Ovary (tissue), 9 donors: ENCODE measurements around the gene ACO2. TPM values are rescaled to one million over a fixed set of nuclear protein-coding genes. Genes with fewer than 3 reads are reported as not detected.

Experiments
- DNase-seq, 5 donors: peaks; one replicate each; pipeline ENCODE4 v3.0.0-alpha.2; 2019 to 2020
- H3K27ac ChIP-seq, 2 donors: fragments of 200-600 bp; one replicate each; pipeline versions ENCODE4 v1.5.1 to v1.8.0; 2019 to 2022
- H3K27me3 ChIP-seq: fragments of 200-600 bp; one replicate; pipeline ENCODE4 v1.8.0; 2022
- H3K36me3 ChIP-seq: fragments of 200-600 bp; sonication (generic); one replicate; pipeline ENCODE4 v1.5.1; 2019
- H3K4me1 ChIP-seq: one replicate; pipeline ENCODE4 v1.8.1; 2013; ENCODE audit warnings: mild to moderate bottlenecking, moderate library complexity; ENCODE audit not compliant: insufficient read depth
- H3K4me3 ChIP-seq: fragments of 200-600 bp; sonication (generic); one replicate; pipeline ENCODE4 v1.5.1; 2017
- H3K9me3 ChIP-seq, 2 donors: fragments of 200-600 bp in 1 of 2; sonication (generic) in 1 of 2; one replicate each; pipeline versions ENCODE4 v1.5.1 to v1.8.1; 2013 to 2019; ENCODE audit warnings: mild to moderate bottlenecking in 1 of 2, moderate library complexity in 1 of 2
- EP300 ChIP-seq: sonication (generic); formaldehyde crosslinking; IDR thresholded peaks from one replicate; pipeline ENCODE4 v1.6.1; 2017; ENCODE audit warnings: antibody characterized with exemption
- POLR2A ChIP-seq: fragments of 450-650 bp; IDR thresholded peaks from one replicate; pipeline ENCODE4 v1.6.1; 2017; ENCODE audit warnings: antibody characterized with exemption, mild to moderate bottlenecking, moderate library complexity
- WGBS, 3 donors: extraction: QIAGEN DNeasy Blood & Tissue Kit in 1 of 3; methylation state at CpG; one replicate each; pipeline versions ENCODE4 v1.1.5 to v1.1.7; 2013 to 2017; 5-methylcytosine and 5-hydroxymethylcytosine counted together
- intact Hi-C, 4 donors: fragments of 100-400 bp; cut with DNase I; formaldehyde crosslinking; loops; one replicate each; pipeline versions ENCODE4 v1.11.0 to v1.15.1; 2022 to 2023
- polyA plus RNA-seq, 2 donors: library from polyadenylated mRNA; stranded (reverse); fragments of 200-250 nt in 1 of 2; fragments of 350-450 nt in 1 of 2; fragmentation: Illumina TruSeq in 1 of 2; extraction: RNeasy Lipid Tissue Mini Kit (QIAGEN cat#74804) in 1 of 2; gene quantifications; one replicate each; pipeline ENCODE4 v1.2.3, GENCODE V29; 2013 to 2014
- total RNA-seq, 7 donors: library from RNA; depleted of rRNA in 2 of 7; stranded (reverse); fragments of >200 nt in 2 of 7; fragmentation: NEBNext Ultra II Directional in 3 of 7; extraction: Animal tissue kit (Norgen Biotek cat#: 25700) in 3 of 7; gene quantifications; one replicate each; pipeline versions ENCODE4 v1.1.0 to v1.2.4, GENCODE V29; 2016 to 2023
- TF ChIP-seq, protein P1 (sequence below), 3 donors: fragments of 450-650 bp in 2 of 3; fragments of 200-600 bp in 1 of 3; IDR thresholded peaks; one replicate each; pipeline versions ENCODE4 v1.5.1 to v1.8.0; 2016 to 2022; ENCODE audit warnings: antibody characterized with exemption in 3 of 3, mild to moderate bottlenecking in 1 of 3
- donor health status: DM: no; HTN: no; CAD: no; lungs with moderate emphysema.
- donor health status: DM: no; HTN: no; CAD: no.
- donor health status: Bipolar disorder and iron deficiency.
- donor health status: DM: yes; HTN: yes; CAD: no.
- donor health status: DM: no; HTN: no; CAD: no.
- donor health status: DM: yes; HTN: yes; CAD: no.

ACO2 gene
- total and polyA plus RNA-seq, 9 donors, result 20.6 to 99.1 (median 50.7) TPM

DNA sequence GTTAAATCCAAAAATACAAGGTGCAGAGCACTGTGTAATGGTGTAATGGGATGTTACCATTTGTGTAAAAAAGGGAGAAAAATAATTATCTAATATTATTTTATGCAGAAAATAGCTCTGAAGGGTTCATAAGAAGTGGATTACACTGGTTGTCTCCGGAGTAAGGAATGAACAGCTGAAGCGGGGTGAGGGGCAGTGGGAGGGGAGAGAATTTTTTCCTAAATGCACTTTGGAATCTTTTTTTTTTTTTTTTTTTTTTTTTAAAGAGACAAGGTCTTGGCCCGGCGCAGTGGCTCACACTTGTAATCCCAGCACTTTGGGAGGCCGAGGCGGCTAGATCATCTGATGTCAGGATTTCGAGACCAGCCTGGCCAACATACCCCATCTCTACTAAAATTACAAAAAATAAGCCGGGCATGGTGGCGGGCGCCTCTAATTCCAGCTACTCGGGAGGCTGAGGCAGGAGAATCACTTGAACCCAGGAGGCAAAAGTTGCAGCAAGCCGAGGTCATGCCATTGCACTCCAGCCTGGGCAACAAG lies 82.1 kb downstream of the ACO2 start:
- H3K36me3 ChIP-seq, result no peaks in the 10 kb centered on the region
- intact Hi-C loops, result no loop called here
- TF ChIP-seq, protein P1, sequence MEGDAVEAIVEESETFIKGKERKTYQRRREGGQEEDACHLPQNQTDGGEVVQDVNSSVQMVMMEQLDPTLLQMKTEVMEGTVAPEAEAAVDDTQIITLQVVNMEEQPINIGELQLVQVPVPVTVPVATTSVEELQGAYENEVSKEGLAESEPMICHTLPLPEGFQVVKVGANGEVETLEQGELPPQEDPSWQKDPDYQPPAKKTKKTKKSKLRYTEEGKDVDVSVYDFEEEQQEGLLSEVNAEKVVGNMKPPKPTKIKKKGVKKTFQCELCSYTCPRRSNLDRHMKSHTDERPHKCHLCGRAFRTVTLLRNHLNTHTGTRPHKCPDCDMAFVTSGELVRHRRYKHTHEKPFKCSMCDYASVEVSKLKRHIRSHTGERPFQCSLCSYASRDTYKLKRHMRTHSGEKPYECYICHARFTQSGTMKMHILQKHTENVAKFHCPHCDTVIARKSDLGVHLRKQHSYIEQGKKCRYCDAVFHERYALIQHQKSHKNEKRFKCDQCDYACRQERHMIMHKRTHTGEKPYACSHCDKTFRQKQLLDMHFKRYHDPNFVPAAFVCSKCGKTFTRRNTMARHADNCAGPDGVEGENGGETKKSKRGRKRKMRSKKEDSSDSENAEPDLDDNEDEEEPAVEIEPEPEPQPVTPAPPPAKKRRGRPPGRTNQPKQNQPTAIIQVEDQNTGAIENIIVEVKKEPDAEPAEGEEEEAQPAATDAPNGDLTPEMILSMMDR (IDR thresholded peaks at IDR 0.05), result no peak
- TF ChIP-seq POLR2A (no peak), EP300 (no peak)
- DNase-seq, result no peak
- no peaks in the 10 kb centered on the region for H3K27me3 ChIP-seq
- no peak overlapping the region for H3K4me3 ChIP-seq
- H3K9me3 ChIP-seq, result no peaks in the 10 kb centered on the region
- H3K4me1 ChIP-seq, result peaks cover 9% of the 10 kb centered on the region
- 58 to 72% (median 59%) methylated on average over 12 of the region's 12 CpGs for WGBS, 3 donors
- H3K27ac ChIP-seq, result no peak overlapping the region

DNA sequence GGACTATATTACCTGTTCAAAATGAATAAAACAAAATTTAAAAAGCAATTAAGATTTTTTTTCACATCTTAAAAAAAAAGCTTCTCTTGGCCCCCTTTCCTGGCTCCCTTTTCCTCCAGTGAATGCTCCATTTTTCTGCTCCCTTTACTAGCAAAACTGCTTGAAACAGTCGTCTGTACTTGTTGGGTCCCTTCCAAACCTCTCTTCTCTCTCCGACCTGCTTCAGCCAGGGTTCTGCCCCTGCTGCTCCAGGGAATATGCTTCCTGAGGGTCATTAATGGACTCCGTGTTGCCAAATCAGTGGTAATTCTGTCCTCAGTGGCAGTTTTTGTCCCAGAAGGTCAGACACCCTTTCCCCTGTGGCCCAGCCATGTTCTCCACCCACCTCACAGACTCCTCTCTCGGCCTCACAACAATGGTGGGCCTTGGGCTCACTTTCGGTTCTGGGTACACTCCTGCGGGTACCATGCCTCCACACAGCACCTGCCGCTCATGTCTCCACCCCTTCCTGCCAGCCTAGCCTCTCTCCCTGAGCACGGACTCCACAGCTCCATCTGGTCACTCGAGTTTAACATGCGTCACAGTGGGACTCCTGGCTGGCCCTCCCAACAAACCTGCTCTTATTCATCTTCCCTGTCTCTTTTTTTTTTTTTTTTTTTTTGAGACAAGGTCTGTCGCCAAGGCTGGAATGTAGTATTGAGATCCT lies 83.1 kb downstream of the ACO2 start:
- TF ChIP-seq EP300 (no peak), POLR2A (no peak)
- TF ChIP-seq, protein P1 (IDR thresholded peaks at IDR 0.05), result no peak
- H3K27me3 ChIP-seq, result no peaks in the 10 kb centered on the region
- no peaks in the 10 kb centered on the region for H3K9me3 ChIP-seq
- peak overlapping the region in 1 of 2 donors; percentile 1 for H3K27ac ChIP-seq
- no peak for DNase-seq
- no peaks in the 10 kb centered on the region for H3K36me3 ChIP-seq
- H3K4me1 ChIP-seq, result peaks cover 11% of the 10 kb centered on the region
- no peak overlapping the region for H3K4me3 ChIP-seq
- intact Hi-C loops, result no loop called here
- 61 to 70% (median 66%) methylated on average over 11 of the region's 11 CpGs for WGBS, 3 donors

DNA sequence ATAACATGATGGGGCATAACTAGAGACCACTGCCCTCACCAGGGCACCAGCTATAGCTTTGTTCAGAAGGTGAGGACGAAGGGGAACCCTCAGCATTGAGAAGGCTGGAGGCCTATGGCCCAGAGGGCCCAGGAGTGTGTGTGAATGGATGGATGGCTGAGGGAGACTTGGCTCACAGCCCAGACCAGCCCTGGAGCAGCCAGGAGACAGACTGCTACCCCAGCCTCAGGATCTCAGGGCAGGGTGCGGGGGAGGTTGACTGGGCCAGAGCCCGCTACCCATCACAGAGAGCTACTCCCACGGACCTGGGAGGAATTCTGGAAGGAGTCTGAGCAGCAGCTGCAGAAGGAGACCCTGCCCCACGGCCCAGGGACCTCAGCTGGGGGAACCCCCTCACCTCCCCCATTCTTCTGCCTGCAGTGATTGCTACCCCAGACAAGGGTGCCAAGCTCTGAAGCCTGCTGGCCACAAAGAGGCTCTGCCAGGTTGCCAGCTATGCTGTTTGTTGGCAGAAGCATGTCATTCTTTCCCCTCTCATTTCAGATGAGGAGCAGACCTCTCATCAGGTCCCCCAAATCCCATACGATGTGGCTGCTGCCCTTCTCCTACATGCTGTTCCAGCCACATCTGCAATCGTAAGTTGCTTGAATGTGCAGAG lies 86.5 kb downstream of the ACO2 start:
- 23 to 36% (median 31%) methylated on average over 7 of the region's 7 CpGs for whole genome bisulfite sequencing, 3 donors
- peak in 4 of 5 donors; percentile 63 to 77 (median 68) for DNase-seq
- Histone ChIP-seq H3K36me3 (no peaks in the 10 kb centered on the region), H3K4me3 (no peak overlapping the region), H3K27me3 (no peaks in the 10 kb centered on the region), H3K9me3 (no peaks in the 10 kb centered on the region), H3K27ac (peak overlapping the region in 1 of 2 donors; percentile 98), H3K4me1 (peaks cover 16% of the 10 kb centered on the region)
- TF ChIP-seq EP300 (no peak), POLR2A (no peak)
- TF ChIP-seq, protein P1 (IDR thresholded peaks at IDR 0.05), result no peak
- intact Hi-C loops, result no loop called here

DNA sequence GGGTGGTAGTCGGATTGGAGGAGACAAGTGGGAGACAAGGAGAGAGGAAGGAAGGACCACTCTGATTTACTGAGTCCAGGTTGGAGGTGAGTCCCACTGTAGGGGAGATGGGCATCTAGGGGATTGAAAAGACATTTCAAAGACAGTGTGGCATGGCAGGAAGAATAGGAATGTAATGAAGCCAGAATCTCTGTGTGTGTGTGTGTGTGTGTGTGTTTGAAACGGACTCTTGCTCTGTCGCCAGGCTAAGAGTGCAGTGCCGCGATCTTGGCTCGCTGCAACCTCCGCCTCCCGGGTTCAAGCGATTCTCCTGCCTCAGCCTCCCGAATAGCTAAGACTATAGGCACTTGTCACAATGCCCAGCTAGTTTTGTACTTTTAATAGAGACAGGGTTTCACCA lies 87.6 kb downstream of the ACO2 start:
- Histone ChIP-seq H3K4me1 (peaks cover 16% of the 10 kb centered on the region), H3K27ac (peak overlapping the region; percentile 26 to 98), H3K4me3 (no peak overlapping the region), H3K9me3 (no peaks in the 10 kb centered on the region), H3K36me3 (no peaks in the 10 kb centered on the region), H3K27me3 (no peaks in the 10 kb centered on the region)
- intact Hi-C loops, result no loop called here
- TF ChIP-seq, protein P1 (IDR thresholded peaks at IDR 0.05), result no peak
- TF ChIP-seq EP300 (no peak), POLR2A (no peak)
- 62 to 82% (median 67%) methylated on average over 10 of the region's 10 CpGs for WGBS, 3 donors
- DNase-seq, result no peak
